ENCODE results near the gene ABCC1.

GRCh38 chr16:16071631-16072244, 122.3 kb downstream of the ABCC1 start:
- no peak for TF ChIP-seq CTCF (IDR thresholded peaks at IDR 0.05; ENCODE audit: low read depth, low read length, poor library complexity, severe bottlenecking)
- no peak for TF ChIP-seq EZH2phosphoT487 (IDR thresholded peaks at IDR 0.05; ENCODE audit: borderline replicate concordance, low read length)

Measured in DOHH2 (cell line).